Measurements from ENCODE around the gene MEF2A. TPM values are rescaled to one million over a fixed set of nuclear protein-coding genes. Genes with fewer than 3 reads are reported as not detected.
A peak's percentile ranks its signal among the peaks of the same experiment; 100 is the strongest.

Gene MEF2A
- total RNA-seq, 3 donors from 2014 or later = 19.8 to 24.0 (median 22.4) TPM

DNA sequence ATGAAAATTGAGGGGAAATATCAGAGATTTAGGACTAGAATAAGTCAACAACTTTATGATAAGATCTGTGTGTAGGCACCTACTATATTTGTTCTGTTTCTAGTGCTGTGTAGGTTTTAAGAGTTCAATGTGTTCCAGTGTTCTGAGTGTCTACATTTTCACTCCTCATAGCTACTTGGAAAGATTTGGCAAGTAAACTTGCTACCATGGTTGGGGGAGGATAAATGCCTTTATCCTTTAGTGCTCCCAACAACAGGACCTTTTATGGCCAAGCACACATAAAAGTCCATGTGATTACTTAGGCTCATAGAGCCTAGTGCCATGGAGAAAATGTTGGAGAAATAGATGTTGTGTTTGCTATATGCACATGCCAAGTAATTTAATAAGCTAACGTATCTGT lies 103.5 kb downstream of the MEF2A start:
- H3K27me3 Mint-ChIP-seq (ENCODE audit: low read depth) = no peaks in the 10 kb centered on the region
- H3K4me1 Mint-ChIP-seq (ENCODE audit: low read depth) = peaks cover 1% of the 10 kb centered on the region

DNA sequence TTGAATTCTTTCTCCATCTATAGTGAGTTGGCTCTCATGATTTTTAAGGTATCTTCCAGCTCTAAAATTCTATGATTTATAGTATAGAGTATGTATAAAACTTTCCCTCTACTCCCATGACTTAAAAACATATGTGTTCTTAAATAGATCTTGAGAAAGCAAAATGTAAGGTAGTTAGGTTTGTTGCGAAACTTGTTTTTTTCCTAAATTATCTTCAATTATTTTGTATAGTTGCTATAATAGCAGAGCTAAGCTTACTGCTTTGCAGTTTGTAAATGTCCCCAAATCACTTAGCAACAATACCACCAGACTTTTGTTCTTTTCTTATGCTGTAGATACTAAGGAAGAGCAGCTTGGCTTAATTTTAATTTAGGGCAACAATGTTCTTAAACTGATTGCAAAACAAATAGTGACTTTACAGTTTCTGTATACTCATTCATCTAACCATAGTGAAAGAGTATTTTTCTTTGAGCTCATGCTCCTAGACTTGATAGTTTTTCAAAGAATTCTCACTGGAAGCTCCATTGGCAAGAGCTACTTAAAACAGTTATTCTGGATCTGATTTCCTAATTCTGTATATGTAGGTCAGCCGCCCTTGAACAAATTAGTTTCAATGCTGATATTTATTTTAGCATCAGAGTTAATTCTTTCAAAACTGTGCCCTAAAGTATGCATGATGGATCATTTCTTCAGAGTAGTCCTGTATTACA lies 106.3 kb downstream of the MEF2A start:
- no peak for ATAC-seq
- Mint-ChIP-seq H3K27me3 (ENCODE audit: low read depth) (no peaks in the 10 kb centered on the region), H3K4me3 (no peak overlapping the region), H3K9me3 (no peaks in the 10 kb centered on the region), H3K36me3 (ENCODE audit: insufficient read depth) (peaks cover 22% of the 10 kb centered on the region), H3K4me1 (ENCODE audit: low read depth) (no peaks in the 10 kb centered on the region)
- no peak for DNase-seq

More for the DNA sequence above, 103.5 kb downstream of the MEF2A start:
- no peak for DNase-seq
- Mint-ChIP-seq H3K4me3 (no peak overlapping the region), H3K9me3 (peaks cover 4% of the 10 kb centered on the region), H3K36me3 (ENCODE audit: insufficient read depth) (peaks cover 19% of the 10 kb centered on the region)
- ATAC-seq = no peak

DNA sequence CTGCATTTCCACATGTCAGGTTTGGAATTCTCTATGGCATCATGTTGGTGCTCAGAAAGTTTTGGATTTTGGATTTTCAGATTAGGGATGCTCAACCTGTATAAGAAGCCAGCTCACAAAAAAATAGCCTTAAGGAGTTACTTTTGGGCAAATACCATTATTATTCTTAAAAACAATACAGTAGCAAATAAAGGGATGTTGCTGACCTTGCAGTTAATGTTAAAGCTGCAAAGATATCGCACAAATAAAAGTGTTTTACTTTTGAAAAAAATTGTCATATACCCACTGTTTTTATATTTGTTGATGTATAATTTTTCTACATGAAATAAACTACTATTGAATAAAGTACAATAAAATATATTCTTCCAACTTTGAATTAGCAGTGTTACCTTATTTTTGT lies 107.3 kb downstream of the MEF2A start:
- ATAC-seq (no peak), DNase-seq (no peak)
- peaks cover 26% of the 10 kb centered on the region for H3K36me3 Mint-ChIP-seq (ENCODE audit: insufficient read depth)
- no peaks in the 10 kb centered on the region for H3K9me3 Mint-ChIP-seq
- H3K4me3 Mint-ChIP-seq = no peak overlapping the region
- no peaks in the 10 kb centered on the region for H3K4me1 Mint-ChIP-seq (ENCODE audit: low read depth)
- H3K27me3 Mint-ChIP-seq (ENCODE audit: low read depth) = no peaks in the 10 kb centered on the region

DNA sequence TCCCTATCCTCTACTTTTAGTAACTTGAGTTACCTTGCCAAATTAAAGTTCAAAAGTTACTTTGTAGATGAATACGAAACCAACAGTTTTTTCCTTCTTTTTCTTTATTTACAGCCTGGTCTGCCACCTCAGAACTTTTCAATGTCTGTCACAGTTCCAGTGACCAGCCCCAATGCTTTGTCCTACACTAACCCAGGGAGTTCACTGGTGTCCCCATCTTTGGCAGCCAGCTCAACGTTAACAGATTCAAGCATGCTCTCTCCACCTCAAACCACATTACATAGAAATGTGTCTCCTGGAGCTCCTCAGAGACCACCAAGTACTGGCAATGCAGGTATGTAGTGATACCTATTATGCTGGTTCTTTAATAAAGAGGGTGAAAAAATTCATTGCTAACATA lies 108.5 kb downstream of the MEF2A start:
- DNase-seq (no peak), ATAC-seq (no peak)
- no peaks in the 10 kb centered on the region for H3K9me3 Mint-ChIP-seq
- H3K27me3 Mint-ChIP-seq (ENCODE audit: low read depth) = no peaks in the 10 kb centered on the region
- peaks cover 37% of the 10 kb centered on the region for H3K36me3 Mint-ChIP-seq (ENCODE audit: insufficient read depth)
- no peaks in the 10 kb centered on the region for H3K4me1 Mint-ChIP-seq (ENCODE audit: low read depth)
- H3K4me3 Mint-ChIP-seq = no peak overlapping the region

DNA sequence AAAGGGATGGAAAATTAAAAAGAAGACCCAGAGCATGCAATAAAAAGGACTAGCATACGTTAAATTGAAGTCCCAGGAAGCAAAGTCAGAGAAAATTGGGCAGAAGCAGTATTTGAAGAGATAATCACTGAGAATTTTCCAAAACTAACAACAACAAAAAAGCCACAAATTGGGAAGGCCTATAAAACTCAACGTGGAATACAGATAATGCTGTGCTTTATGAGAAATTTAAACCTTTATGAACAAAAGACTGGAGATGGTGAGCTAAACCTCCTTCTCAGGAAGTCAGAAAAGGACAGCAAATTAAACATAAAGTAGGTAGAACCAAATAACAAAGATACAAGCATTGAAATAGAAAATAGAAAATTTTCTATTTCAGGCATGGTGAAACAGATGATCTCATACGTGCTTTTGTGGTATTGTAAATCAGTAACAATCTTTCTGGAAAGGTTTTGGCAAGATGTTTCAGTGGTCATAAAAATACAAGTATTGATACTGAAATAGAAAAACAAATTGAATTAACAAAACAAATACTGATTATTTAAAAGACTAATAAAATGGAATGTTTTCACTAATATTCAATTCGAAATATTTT lies 111.9 kb downstream of the MEF2A start:
- Mint-ChIP-seq H3K4me3 (no peak overlapping the region), H3K9me3 (no peaks in the 10 kb centered on the region), H3K27me3 (ENCODE audit: low read depth) (no peaks in the 10 kb centered on the region), H3K36me3 (ENCODE audit: insufficient read depth) (peaks cover 31% of the 10 kb centered on the region), H3K4me1 (ENCODE audit: low read depth) (peaks cover 12% of the 10 kb centered on the region)
- ATAC-seq (no peak), DNase-seq (no peak)

DNA sequence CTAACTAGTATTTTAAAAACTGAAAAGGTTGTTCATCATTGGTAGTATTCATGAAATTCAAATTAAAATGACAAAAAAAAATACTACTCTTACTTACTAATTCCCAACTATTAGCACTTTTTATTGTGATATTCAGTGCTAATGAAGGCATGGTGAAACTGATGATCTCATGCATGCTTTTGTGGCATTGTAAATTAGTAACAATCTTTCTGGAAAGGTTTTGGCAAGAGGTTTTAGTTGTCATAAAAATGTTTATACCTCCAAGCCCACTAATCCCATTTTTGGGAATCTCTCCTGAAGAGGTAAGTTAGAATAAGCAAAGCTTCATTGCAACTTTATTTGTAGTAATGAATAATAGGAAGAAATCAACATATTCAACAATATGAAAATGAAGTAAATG lies 114.5 kb downstream of the MEF2A start:
- ATAC-seq (no peak), DNase-seq (no peak)
- H3K9me3 Mint-ChIP-seq = no peaks in the 10 kb centered on the region
- peaks cover 25% of the 10 kb centered on the region for H3K4me1 Mint-ChIP-seq (ENCODE audit: low read depth)
- H3K4me3 Mint-ChIP-seq = no peak overlapping the region
- no peaks in the 10 kb centered on the region for H3K27me3 Mint-ChIP-seq (ENCODE audit: low read depth)
- H3K36me3 Mint-ChIP-seq (ENCODE audit: insufficient read depth) = peaks cover 31% of the 10 kb centered on the region

DNA sequence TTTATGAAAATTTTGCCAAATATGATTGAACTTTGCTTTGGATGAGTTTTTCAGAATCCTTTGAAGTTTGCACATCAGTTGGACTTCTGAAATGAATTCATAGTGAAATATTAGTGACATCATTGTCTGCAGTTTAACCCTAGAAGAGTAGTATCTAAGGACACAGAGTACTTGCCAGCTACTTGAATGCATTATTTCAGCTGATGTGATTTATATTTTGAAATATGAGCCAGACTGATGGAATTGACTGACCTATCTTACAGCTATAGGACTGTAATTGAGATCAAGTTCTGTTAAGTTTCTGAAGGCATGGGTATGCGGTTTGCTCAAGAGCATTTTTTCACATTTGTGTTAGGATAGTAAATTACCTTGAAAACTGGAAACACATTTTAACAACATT lies 116.2 kb downstream of the MEF2A start:
- H3K27me3 Mint-ChIP-seq (ENCODE audit: low read depth) = no peaks in the 10 kb centered on the region
- H3K4me3 Mint-ChIP-seq = no peak overlapping the region
- no peak for DNase-seq
- ATAC-seq = no peak
- peaks cover 25% of the 10 kb centered on the region for H3K4me1 Mint-ChIP-seq (ENCODE audit: low read depth)
- H3K36me3 Mint-ChIP-seq (ENCODE audit: insufficient read depth) = peaks cover 31% of the 10 kb centered on the region
- H3K9me3 Mint-ChIP-seq = peaks cover 6% of the 10 kb centered on the region

DNA sequence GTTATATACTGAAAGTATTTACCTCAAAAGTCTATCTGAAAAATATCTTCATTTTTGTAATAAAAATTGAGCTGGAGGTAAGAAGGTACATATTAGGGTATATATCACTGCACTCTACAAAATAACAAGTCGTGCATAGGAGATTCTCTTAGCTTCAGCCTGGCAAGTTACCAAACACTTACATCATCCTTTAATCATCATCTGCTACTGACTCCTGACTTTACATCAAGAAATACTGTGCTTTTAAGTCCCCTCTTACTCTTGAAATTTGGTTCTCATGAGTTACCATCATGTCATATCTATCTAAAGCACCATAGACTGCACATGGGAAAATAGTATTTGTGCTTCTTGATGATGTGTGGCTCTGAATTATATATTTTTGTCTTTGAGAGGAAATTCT lies 116.7 kb downstream of the MEF2A start:
- H3K4me3 Mint-ChIP-seq = no peak overlapping the region
- ATAC-seq (no peak), DNase-seq (no peak)
- H3K36me3 Mint-ChIP-seq (ENCODE audit: insufficient read depth) = peaks cover 28% of the 10 kb centered on the region
- H3K4me1 Mint-ChIP-seq (ENCODE audit: low read depth) = peaks cover 25% of the 10 kb centered on the region
- H3K9me3 Mint-ChIP-seq = peaks cover 6% of the 10 kb centered on the region
- H3K27me3 Mint-ChIP-seq (ENCODE audit: low read depth) = no peaks in the 10 kb centered on the region

DNA sequence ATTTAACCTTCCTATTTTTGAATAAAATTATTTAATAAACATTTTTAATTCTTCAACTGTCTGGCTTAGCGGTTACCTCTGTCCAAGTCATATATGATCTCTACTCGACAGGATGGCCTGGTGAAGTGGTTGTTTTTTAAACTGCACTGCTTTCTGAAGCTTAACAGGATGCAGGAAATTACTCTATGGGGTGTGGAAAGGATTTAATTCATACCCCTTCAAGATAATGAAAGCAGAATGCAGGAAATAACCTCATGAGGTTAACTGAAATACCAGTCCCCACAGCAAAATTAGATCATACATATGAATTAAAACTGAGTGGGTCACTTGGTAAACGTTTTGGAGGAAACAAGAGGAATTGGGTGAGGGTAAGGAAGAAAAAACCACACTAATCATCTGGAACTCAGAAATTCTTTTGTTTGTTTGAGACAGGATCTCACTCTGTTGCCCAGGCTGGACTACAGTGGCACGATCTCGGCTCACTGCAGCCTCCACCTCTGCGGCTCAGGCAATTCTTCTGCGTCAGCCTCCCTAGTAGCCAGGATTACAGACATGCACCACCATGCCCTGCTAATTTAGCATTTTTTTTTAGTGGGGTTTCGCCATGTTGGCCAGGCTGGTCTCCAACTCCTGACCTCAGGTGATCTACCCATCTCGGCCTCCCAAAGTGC lies 117.4 kb downstream of the MEF2A start:
- peak overlapping the region; percentile 9 for H3K4me3 Mint-ChIP-seq
- ATAC-seq = no peak
- no peak for DNase-seq
- H3K4me1 Mint-ChIP-seq (ENCODE audit: low read depth) = peaks cover 25% of the 10 kb centered on the region
- H3K27me3 Mint-ChIP-seq (ENCODE audit: low read depth) = no peaks in the 10 kb centered on the region
- peaks cover 6% of the 10 kb centered on the region for H3K9me3 Mint-ChIP-seq
- peaks cover 32% of the 10 kb centered on the region for H3K36me3 Mint-ChIP-seq (ENCODE audit: insufficient read depth)

DNA sequence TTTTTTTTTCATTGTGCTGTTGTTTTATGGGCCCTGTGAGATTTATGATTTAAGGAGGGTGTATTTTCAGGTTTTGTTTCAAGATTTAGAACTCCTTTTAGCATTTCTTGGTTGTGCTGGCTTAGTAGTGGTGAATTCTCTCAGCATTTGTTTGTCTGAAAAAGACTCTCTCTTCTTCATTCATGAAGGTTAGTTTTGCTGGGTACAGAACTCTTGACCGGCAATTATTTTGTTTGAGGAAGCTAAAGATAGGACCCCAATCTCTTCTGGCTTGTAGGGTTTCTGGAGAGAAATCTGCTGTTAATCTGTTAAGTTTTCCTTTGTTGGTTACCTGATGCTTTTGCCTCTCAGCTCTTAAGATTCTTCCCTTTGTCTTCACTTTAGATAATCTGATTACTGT lies 120.5 kb downstream of the MEF2A start:
- peaks cover 6% of the 10 kb centered on the region for H3K9me3 Mint-ChIP-seq
- peaks cover 31% of the 10 kb centered on the region for H3K36me3 Mint-ChIP-seq (ENCODE audit: insufficient read depth)
- H3K4me1 Mint-ChIP-seq (ENCODE audit: low read depth) = peaks cover 21% of the 10 kb centered on the region
- no peak for DNase-seq
- ATAC-seq = no peak
- no peaks in the 10 kb centered on the region for H3K27me3 Mint-ChIP-seq (ENCODE audit: low read depth)
- no peak overlapping the region for H3K4me3 Mint-ChIP-seq

DNA sequence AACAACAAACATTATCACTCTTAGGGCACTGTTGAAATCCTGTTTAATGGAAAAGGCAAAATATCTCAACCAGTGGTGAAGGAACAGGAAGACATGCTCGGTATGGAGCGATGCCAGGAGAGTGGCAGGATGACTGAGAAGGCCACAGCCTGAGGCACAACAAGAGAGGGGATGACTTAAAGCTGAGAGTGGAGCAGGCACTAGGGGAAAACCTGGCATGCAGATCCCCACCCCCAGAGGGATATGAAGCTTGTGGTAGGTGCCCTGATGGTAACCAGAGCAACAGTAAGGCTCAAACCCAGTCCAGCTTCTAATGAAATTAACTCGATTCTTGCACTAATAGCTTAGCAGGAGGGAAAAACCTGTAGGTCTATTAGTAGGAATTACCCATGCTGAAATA lies 127.0 kb downstream of the MEF2A start:
- DNase-seq (no peak), ATAC-seq (no peak)
- Mint-ChIP-seq H3K36me3 (ENCODE audit: insufficient read depth) (peaks cover 46% of the 10 kb centered on the region), H3K27me3 (ENCODE audit: low read depth) (no peaks in the 10 kb centered on the region), H3K9me3 (no peaks in the 10 kb centered on the region), H3K4me3 (no peak overlapping the region), H3K4me1 (ENCODE audit: low read depth) (no peaks in the 10 kb centered on the region)

DNA sequence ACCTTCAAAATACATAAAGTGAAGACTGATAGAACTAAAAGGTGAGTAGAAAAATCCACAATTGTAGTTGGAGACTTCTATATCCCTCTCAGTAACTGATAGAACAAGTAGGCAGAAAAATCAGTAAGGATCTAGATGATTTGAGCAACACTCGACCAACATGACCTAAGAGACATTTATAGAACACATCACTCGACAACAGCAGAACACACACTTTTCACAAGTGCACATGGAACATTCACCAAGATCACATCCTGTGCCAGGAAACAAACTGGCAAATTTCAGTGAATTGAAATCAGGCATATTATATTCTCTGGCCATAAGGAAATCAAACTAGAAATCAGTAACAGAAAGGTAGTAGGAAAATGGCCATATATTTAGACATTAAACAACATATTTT lies 130.3 kb downstream of the MEF2A start:
- H3K36me3 Mint-ChIP-seq (ENCODE audit: insufficient read depth) = peaks cover 33% of the 10 kb centered on the region
- H3K4me1 Mint-ChIP-seq (ENCODE audit: low read depth) = no peaks in the 10 kb centered on the region
- ATAC-seq (no peak), DNase-seq (no peak)
- no peak overlapping the region for H3K4me3 Mint-ChIP-seq
- H3K9me3 Mint-ChIP-seq = no peaks in the 10 kb centered on the region
- H3K27me3 Mint-ChIP-seq (ENCODE audit: low read depth) = no peaks in the 10 kb centered on the region

DNA sequence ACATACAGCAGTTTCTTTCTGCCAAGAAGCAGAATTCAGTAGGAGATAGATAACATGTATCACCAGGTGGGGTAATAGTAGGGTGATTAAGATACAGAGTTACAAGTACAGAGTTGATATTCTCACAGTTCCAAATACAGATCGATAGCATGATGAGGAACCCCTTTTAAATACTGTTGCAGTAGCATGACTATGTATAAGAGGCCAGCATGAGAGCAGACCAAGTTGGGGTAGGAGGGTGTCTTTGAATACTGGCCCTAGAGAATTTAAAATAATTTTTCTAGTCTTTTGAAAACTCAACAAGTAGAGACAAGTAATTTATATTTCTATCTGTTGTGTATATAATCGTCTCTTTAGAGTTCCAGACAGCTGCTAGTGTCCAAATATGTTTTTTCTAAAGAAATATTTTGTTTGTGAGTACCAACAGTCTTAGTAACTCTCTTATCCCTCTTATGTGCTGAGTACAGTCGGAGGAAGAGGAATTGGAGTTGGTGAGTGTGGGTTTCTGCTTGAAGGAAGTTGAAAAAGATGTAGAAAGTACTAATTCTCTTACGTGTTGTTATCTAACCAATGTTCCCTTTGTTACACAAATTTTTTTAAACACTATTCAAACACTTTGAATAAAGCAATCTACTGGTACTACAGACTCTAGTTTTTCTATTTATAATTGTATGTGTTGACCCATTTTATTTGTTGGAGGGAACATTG lies 137.3 kb downstream of the MEF2A start:
- no peak overlapping the region for H3K4me3 Mint-ChIP-seq
- no peaks in the 10 kb centered on the region for H3K36me3 Mint-ChIP-seq (ENCODE audit: insufficient read depth)

DNA sequence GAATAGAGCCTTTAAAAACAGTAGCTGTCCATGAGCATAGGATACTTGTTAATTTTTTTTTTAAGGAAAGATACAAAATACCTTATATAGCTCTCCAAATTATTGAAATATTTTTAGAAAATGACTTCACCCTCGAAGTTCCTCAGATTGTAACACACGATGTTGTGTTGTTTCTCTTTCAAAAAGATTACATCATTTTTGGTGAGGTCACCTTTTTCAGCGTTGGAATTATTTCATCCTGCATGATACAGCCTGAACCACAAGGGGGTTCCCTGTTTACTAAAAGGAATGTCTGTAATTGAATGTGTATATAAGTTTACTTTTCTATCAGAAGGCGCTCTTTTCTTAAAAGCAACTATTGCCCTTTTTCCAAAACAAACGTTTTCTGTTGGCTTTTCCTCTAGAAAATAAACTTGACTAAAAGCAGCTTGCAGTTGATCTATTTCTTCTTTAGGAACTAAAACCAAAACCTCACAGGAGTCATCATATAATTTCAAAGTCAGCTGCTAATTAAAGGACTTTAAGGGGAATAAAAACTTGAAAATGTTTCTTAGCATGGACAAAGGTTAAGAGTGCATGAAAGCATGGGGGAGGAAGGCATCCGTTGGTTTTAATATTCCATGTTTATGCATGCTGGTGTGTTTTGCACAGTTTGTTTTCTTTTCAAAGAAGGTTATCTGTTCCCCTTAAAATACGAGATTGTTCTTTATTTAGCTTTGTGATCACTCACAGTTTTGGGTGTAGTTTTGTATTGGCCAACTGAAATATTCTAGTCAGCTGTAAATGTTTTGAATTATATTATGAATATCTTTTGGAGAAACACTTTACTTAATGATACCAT lies 138.0 kb downstream of the MEF2A start:
- Mint-ChIP-seq H3K36me3 (ENCODE audit: insufficient read depth) (peaks cover 5% of the 10 kb centered on the region), H3K9me3 (no peaks in the 10 kb centered on the region), H3K27me3 (ENCODE audit: low read depth) (no peaks in the 10 kb centered on the region), H3K4me3 (no peak overlapping the region), H3K4me1 (ENCODE audit: low read depth) (peaks cover 47% of the 10 kb centered on the region)
- DNase-seq = no peak
- ATAC-seq = no peak

More for the DNA sequence above, 137.3 kb downstream of the MEF2A start:
- ATAC-seq (no peak), DNase-seq (no peak)
- Mint-ChIP-seq H3K9me3 (no peaks in the 10 kb centered on the region), H3K27me3 (ENCODE audit: low read depth) (no peaks in the 10 kb centered on the region), H3K4me1 (ENCODE audit: low read depth) (peaks cover 40% of the 10 kb centered on the region)

Measured in activated T-cell treated with anti-CD3 and anti-CD28 coated beads, Interleukin-2, amount 50 U/mL, for 4 hours (primary cell).